IMR-90 (cell line): Measurements from ENCODE around the gene CA11. TPM values are rescaled to one million over a fixed set of nuclear protein-coding genes. Genes with fewer than 3 reads are reported as not detected.
A peak's percentile ranks its signal among the peaks of the same experiment; 100 is the strongest.

ENCODE experiments used
- ATAC-seq: fragments of 200-7000 bp; cut with Tn5 transposase; 2 replicates; pipeline ENCODE4 v1.9.1; 2020; ENCODE audit warnings: low read depth, mild to moderate bottlenecking, moderate library complexity
- BruUV-seq: library from RNA; stranded (reverse); fragments of 400-500 nt; replicated peaks from 2 replicates; lab custom pipeline; 2021; lab: Mats Ljungman, UMichigan
- CTCF ChIA-PET: fragments of 300-600 bp; formaldehyde crosslinking; extraction: SDS; loops from one replicate; lab custom pipeline; 2021; ENCODE audit warnings: antibody characterized with exemption; lab: Yijun Ruan, JAX
- POLR2A ChIA-PET: fragments of 300-600 bp; sonication (Branson Sonifier 250); formaldehyde crosslinking; loops from one replicate; lab custom pipeline; 2022; ENCODE audit warnings: antibody characterized with exemption; ENCODE audit not compliant: unreplicated experiment; lab: Charles Lee
- DNase-seq: peaks from one replicate; pipeline ENCODE4 v3.0.0; 2013
- H2AFZ ChIP-seq: replicated peaks from 2 replicates; pipeline ENCODE3; 2013; ENCODE audit warnings: low read length, mild to moderate bottlenecking; ENCODE audit not compliant: poor library complexity
- H2AK5ac ChIP-seq: 2 replicates; pipeline ENCODE4 v1.6.1; 2013; ENCODE audit warnings: low read depth, low read length, inconsistent platforms
- H2AK9ac ChIP-seq: replicated peaks from 2 replicates; pipeline ENCODE3; 2013; ENCODE audit warnings: mild to moderate bottlenecking, low read depth, low read length, moderate library complexity; ENCODE audit not compliant: poor library complexity
- H2BK120ac ChIP-seq: 2 replicates; pipeline ENCODE4 v1.6.1; 2013; ENCODE audit warnings: low read depth, low read length, inconsistent platforms
- H2BK15ac ChIP-seq: 3 replicates; pipeline ENCODE4 v1.6.1; 2013; ENCODE audit warnings: low read depth, low read length, inconsistent platforms
- H2BK20ac ChIP-seq: 2 replicates; pipeline ENCODE4 v1.6.1; 2013; ENCODE audit warnings: low read depth, mild to moderate bottlenecking, inconsistent platforms, low read length, moderate library complexity
- H2BK5ac ChIP-seq: 2 replicates; pipeline ENCODE4 v1.6.1; 2013; ENCODE audit warnings: mild to moderate bottlenecking, low read depth, low read length, inconsistent platforms; ENCODE audit not compliant: poor library complexity, severe bottlenecking
- H3K14ac ChIP-seq: replicated peaks from 2 replicates; pipeline ENCODE4 v1.6.1; 2013; ENCODE audit warnings: low read depth, low read length, inconsistent platforms
- H3K18ac ChIP-seq: 2 replicates; pipeline ENCODE4 v1.6.1; 2013; ENCODE audit warnings: low read depth, low read length, control low read depth
- H3K23ac ChIP-seq: 2 replicates; pipeline ENCODE4 v1.6.1; 2013; ENCODE audit warnings: low read depth, low read length, inconsistent platforms
- H3K27ac ChIP-seq: 2 replicates; pipeline ENCODE4 v1.5.1; 2013; ENCODE audit warnings: mild to moderate bottlenecking, control low read depth, low read length; ENCODE audit not compliant: insufficient read depth
- H3K27me3 ChIP-seq: 2 replicates; pipeline ENCODE4 v1.6.1; 2013; ENCODE audit warnings: low read length; ENCODE audit not compliant: control insufficient read depth, insufficient read depth
- H3K36me3 ChIP-seq: 2 replicates; pipeline ENCODE4 v1.6.1; 2013; ENCODE audit warnings: low read length, mixed read lengths; ENCODE audit not compliant: control insufficient read depth, insufficient read depth
- H3K4ac ChIP-seq: 2 replicates; pipeline ENCODE4 v1.6.1; 2013; ENCODE audit warnings: low read depth, low read length, inconsistent platforms
- H3K4me1 ChIP-seq: 2 replicates; pipeline ENCODE4 v1.6.1; 2013; ENCODE audit warnings: low read length, mixed read lengths; ENCODE audit not compliant: control insufficient read depth, insufficient read depth
- H3K4me2 ChIP-seq: 2 replicates; pipeline ENCODE4 v1.6.1; 2013; ENCODE audit warnings: low read depth, mild to moderate bottlenecking, control low read depth, low read length, moderate library complexity
- H3K4me3 ChIP-seq: 2 replicates; pipeline ENCODE4 v1.5.1; 2013; ENCODE audit warnings: low read depth, mild to moderate bottlenecking, control low read depth, low read length, moderate library complexity; ENCODE audit not compliant: insufficient read depth
- H3K56ac ChIP-seq: 2 replicates; pipeline ENCODE4 v1.6.1; 2013; ENCODE audit warnings: low read length, inconsistent platforms; ENCODE audit not compliant: insufficient read depth; ENCODE audit errors: extremely low read depth
- H3K79me1 ChIP-seq, 2 experiments: 2 replicates each; pipeline ENCODE4 v1.6.1; 2013; ENCODE audit warnings: low read length in 2 of 2, inconsistent platforms in 1 of 2, low read depth in 1 of 2
- H3K9ac ChIP-seq: 2 replicates; pipeline ENCODE4 v1.6.1; 2013; ENCODE audit warnings: low read depth, low read length, control low read depth
- H3K9me1 ChIP-seq: 2 replicates; pipeline ENCODE4 v1.6.1; 2013; ENCODE audit warnings: low read length, inconsistent platforms; ENCODE audit not compliant: insufficient read depth
- H3K9me3 ChIP-seq: 2 replicates; pipeline ENCODE4 v1.6.1; 2013; ENCODE audit warnings: low read length; ENCODE audit not compliant: control insufficient read depth, insufficient read depth
- H4K20me1 ChIP-seq: 2 replicates; pipeline ENCODE4 v1.6.1; 2013; ENCODE audit warnings: low read length, inconsistent platforms; ENCODE audit not compliant: insufficient read depth
- H4K5ac ChIP-seq: 2 replicates; pipeline ENCODE4 v1.6.1; 2013; ENCODE audit warnings: mild to moderate bottlenecking, low read depth, low read length, control low read depth
- H4K8ac ChIP-seq, 2 experiments: 2 replicates each; pipeline ENCODE4 v1.6.1; 2013; ENCODE audit warnings: low read depth in 2 of 2, low read length in 2 of 2, control low read depth in 1 of 2, inconsistent platforms in 1 of 2
- H4K91ac ChIP-seq: 2 replicates; pipeline ENCODE4 v1.6.1; 2013; ENCODE audit warnings: low read depth, low read length, inconsistent platforms; ENCODE audit not compliant: insufficient read depth
- BHLHE40 ChIP-seq: fragments of 150-350 bp; IDR thresholded peaks from 2 replicates; pipeline ENCODE4 v1.6.1; 2016; ENCODE audit warnings: mild to moderate bottlenecking, low read depth, low read length
- CEBPB ChIP-seq: IDR thresholded peaks from 2 replicates; pipeline ENCODE4 v1.6.1; 2012; ENCODE audit warnings: low read depth, low read length, improper control_type of control experiment
- FOS ChIP-seq: fragments of 150-350 bp; IDR thresholded peaks from 2 replicates; pipeline ENCODE4 v1.6.1; 2016; ENCODE audit warnings: low read depth, low read length
- MAFK ChIP-seq: IDR thresholded peaks from 2 replicates; pipeline ENCODE4 v1.6.1; 2012; ENCODE audit warnings: low read depth, low read length, improper control_type of control experiment
- MAZ ChIP-seq: IDR thresholded peaks from 2 replicates; pipeline ENCODE4 v1.6.1; 2012; ENCODE audit warnings: low read depth, mild to moderate bottlenecking, low read length, improper control_type of control experiment, moderate library complexity, borderline replicate concordance
- RAD21 ChIP-seq: IDR thresholded peaks from 2 replicates; pipeline ENCODE4 v1.6.1; 2012; ENCODE audit warnings: low read length, improper control_type of control experiment
- RFX5 ChIP-seq: IDR thresholded peaks from 2 replicates; pipeline ENCODE4 v1.8.0; 2012; ENCODE audit warnings: low read depth, mild to moderate bottlenecking, low read length, moderate library complexity
- WGBS, 2 experiments: methylation state at CpG; one replicate each; pipeline versions ENCODE4 v1.1.5 to v1.1.7; 2013; ENCODE audit warnings: missing lambda C conversion rate in 2 of 2; ENCODE audit not compliant: insufficient read length in 1 of 2; ENCODE audit errors: extremely low coverage in 2 of 2; 5-methylcytosine and 5-hydroxymethylcytosine counted together
- dilution Hi-C: fragments of 300-500 bp; cut with HindIII; formaldehyde crosslinking; loops from one replicate; pipeline ENCODE4 v1.14.3; 2018; ENCODE audit warnings: low sequenced_read_pairs; ENCODE audit not compliant: unreplicated experiment
- in situ Hi-C: fragments of 300-500 bp; cut with MboI; formaldehyde crosslinking; loops from 3 replicates; pipeline ENCODE4 v1.14.3; 2019; ENCODE audit warnings: low sequenced_read_pairs, inconsistent platforms, mixed read lengths
- intact Hi-C: fragments of 100-400 bp; cut with micrococcal nuclease; formaldehyde crosslinking; loops from 2 replicates; pipeline ENCODE4 v1.10.0; 2022
- polyA plus RNA-seq, 3 experiments: library from polyadenylated mRNA; depleted of rRNA; stranded (reverse); fragments of >200 nt; gene quantifications; 2 replicates each; pipeline ENCODE4 v1.2.3, GENCODE V29; 2012; ENCODE audit warnings: low replicate concordance in 1 of 3
- total RNA-seq: library from RNA; depleted of rRNA; stranded (reverse); fragments of >200 nt; gene quantifications from 2 replicates; pipeline ENCODE4 v1.2.3, GENCODE V29; 2012
- TF ChIP-seq, protein P1 (sequence below): fragments of 150-350 bp; IDR thresholded peaks from 2 replicates; pipeline ENCODE4 v1.6.1; 2017; ENCODE audit warnings: mild to moderate bottlenecking, antibody characterized with exemption, low read length, low read depth
- TF ChIP-seq, protein P2 (sequence below): conservative IDR thresholded peaks from 2 replicates; pipeline ENCODE4 v1.5.1; 2012; ENCODE audit warnings: mild to moderate bottlenecking, low read depth, low read length, improper control_type of control experiment

The CA11 gene
- total and polyA plus RNA-seq, 2 of the 4 experiments (the other 2 are of a cell fraction): 1.3 to 2.9 TPM

DNA sequence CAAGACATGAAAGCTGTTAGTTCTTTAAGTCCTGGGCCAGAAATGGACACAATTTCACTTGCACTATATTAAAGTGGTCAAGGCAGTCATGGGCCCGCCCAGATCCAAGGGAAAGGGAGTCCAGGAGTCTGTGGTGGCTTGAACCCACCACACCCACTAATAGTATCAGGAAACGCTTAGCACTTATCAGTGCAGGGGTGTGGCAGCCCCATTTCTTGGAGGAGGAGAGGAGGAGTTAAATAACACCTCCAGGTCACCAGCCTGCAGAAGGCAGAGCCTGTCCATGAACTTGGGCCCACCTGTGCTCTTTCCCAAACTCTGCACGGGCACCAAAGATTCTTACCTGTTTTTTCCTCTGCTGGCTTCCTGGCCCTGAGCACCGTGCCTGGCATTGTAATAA, 32.2 kb upstream of the CA11 start:
- H4K5ac ChIP-seq: no peak overlapping the region
- no peak overlapping the region for H4K8ac ChIP-seq
- no peak overlapping the region for H2AK5ac ChIP-seq
- H3K27me3 ChIP-seq: peaks cover 7% of the 10 kb centered on the region; the same call in 1 of the 2 replicates
- peaks cover 3% of the 10 kb centered on the region; the same call in 1 of the 2 replicates for H3K4me1 ChIP-seq
- H2AK9ac ChIP-seq: no peak overlapping the region
- ChIA-PET POLR2A (no interaction called here), CTCF (no interaction called here)
- peak overlapping the region; percentile 14 for H2AFZ ChIP-seq
- no peak overlapping the region for H2BK20ac ChIP-seq
- no peak overlapping the region for H3K56ac ChIP-seq
- H3K4me3 ChIP-seq: no peak overlapping the region
- no peak overlapping the region for H2BK120ac ChIP-seq
- no peaks in the 10 kb centered on the region for H3K9me3 ChIP-seq
- no peak overlapping the region for H2BK15ac ChIP-seq
- H4K91ac ChIP-seq: no peak overlapping the region
- H3K14ac ChIP-seq: no peak overlapping the region
- in situ Hi-C loops: no loop called here
- no peak overlapping the region for H3K9ac ChIP-seq
- ATAC-seq: no peak
- no peak overlapping the region for H3K18ac ChIP-seq
- peaks cover 7% of the 10 kb centered on the region for H3K9me1 ChIP-seq
- dilution Hi-C loops: no loop called here
- intact Hi-C loops: loop anchor here (5.0 kb wide), 1 partner anchor 104 kb away; no protein-coding TSS in a partner anchor
- DNase-seq: no peak
- peaks cover 6% of the 10 kb centered on the region; the same call in 1 of the 2 replicates for H4K20me1 ChIP-seq
- no peaks in the 10 kb centered on the region for H3K79me1 ChIP-seq
- no TSS peak for BruUV-seq
- no peak overlapping the region for H3K27ac ChIP-seq
- no CpG with 5 or more reads among the region's 4 CpGs for WGBS, 2 experiments
- H3K36me3 ChIP-seq: no peaks in the 10 kb centered on the region
- no peak overlapping the region for H3K23ac ChIP-seq
- TF ChIP-seq, protein P1, sequence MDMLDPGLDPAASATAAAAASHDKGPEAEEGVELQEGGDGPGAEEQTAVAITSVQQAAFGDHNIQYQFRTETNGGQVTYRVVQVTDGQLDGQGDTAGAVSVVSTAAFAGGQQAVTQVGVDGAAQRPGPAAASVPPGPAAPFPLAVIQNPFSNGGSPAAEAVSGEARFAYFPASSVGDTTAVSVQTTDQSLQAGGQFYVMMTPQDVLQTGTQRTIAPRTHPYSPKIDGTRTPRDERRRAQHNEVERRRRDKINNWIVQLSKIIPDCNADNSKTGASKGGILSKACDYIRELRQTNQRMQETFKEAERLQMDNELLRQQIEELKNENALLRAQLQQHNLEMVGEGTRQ: no peak
- no peak for TF ChIP-seq BHLHE40
- TF ChIP-seq, protein P2, sequence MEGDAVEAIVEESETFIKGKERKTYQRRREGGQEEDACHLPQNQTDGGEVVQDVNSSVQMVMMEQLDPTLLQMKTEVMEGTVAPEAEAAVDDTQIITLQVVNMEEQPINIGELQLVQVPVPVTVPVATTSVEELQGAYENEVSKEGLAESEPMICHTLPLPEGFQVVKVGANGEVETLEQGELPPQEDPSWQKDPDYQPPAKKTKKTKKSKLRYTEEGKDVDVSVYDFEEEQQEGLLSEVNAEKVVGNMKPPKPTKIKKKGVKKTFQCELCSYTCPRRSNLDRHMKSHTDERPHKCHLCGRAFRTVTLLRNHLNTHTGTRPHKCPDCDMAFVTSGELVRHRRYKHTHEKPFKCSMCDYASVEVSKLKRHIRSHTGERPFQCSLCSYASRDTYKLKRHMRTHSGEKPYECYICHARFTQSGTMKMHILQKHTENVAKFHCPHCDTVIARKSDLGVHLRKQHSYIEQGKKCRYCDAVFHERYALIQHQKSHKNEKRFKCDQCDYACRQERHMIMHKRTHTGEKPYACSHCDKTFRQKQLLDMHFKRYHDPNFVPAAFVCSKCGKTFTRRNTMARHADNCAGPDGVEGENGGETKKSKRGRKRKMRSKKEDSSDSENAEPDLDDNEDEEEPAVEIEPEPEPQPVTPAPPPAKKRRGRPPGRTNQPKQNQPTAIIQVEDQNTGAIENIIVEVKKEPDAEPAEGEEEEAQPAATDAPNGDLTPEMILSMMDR: no peak
- no peak for TF ChIP-seq CEBPB
- no peak for TF ChIP-seq FOS
- no peak for TF ChIP-seq MAZ
- no peak for TF ChIP-seq MAFK
- no peak for TF ChIP-seq RFX5
- no peak for TF ChIP-seq RAD21
- no peak overlapping the region for H3K4ac ChIP-seq
- H3K4me2 ChIP-seq: no peak overlapping the region
- no peak overlapping the region for H2BK5ac ChIP-seq
